Measurements from ENCODE around the gene CBLN3.
"Not testable (repeated sequence)": the region's sequence is repeated elsewhere in the genome, so short reads cannot be mapped to it uniquely, and the experiment has no call there.

CBLN3 gene

DNA sequence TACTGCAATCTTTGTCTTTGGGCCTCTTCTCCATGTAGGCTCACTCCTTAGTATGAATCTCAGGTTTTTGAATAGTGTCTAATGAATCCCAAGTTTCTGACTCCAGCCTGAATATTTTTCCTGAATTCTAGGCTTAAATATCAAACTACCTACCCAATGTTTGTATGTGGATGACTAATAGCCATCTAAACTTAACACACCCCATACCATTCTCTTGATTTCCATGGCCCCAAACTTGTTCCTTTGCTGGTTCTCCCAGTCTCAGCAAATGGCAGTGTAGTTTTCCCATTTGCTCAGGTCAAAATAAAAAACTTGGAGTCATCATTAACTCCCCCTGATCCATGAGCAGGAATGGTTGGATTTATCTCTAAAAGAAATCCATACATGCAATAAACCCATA lies 31.9 kb upstream of the CBLN3 start:
- Histone ChIP-seq H3K4me3 (no peak overlapping the region), H3K9me3 (ENCODE audit: low read depth, low read length) (no peaks in the 10 kb centered on the region), H3K9ac (ENCODE audit: insufficient read length) (no peak overlapping the region), H3K36me3 (ENCODE audit: insufficient read depth, low read length) (no peaks in the 10 kb centered on the region), H3K27ac (no peak overlapping the region)
- no peak for DNase-seq (ENCODE audit: low read depth, low spot score)
- TF ChIP-seq EZH2 (IDR thresholded peaks at IDR 0.05) (no peak), POLR2AphosphoS5 (IDR thresholded peaks at IDR 0.05; ENCODE audit: borderline replicate concordance, low read depth, low read length) (no peak), FOXP2 (optimal IDR thresholded peaks at IDR 0.05; ENCODE audit: control extremely low read depth, extremely low read length, insufficient read depth) (no peak)

DNA sequence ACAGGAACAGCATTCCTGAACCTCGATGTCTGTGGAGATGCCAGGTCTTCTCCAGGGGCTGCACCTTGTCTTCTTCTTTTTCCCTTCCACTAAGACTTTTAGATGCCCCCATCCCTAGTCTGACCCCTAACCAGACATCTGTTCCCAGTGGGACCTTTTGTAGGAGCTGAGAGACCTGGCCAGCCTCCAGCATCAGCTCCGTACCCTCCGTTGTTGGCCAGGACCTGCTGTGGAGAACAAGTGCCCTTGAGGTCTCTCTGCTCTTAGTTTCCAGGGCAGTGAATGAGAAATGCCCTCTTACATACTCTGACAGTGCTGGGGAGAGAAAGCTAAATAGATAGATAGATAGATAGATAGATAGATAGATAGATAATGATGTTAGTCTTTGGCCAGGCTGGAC lies 29.9 kb upstream of the CBLN3 start:
- Histone ChIP-seq H3K36me3 (ENCODE audit: insufficient read depth, low read length) (no peaks in the 10 kb centered on the region), H3K9me3 (ENCODE audit: low read depth, low read length) (no peaks in the 10 kb centered on the region), H3K27ac (no peak overlapping the region), H3K4me3 (no peak overlapping the region), H3K9ac (ENCODE audit: insufficient read length) (no peak overlapping the region)
- no peak for DNase-seq (ENCODE audit: low read depth, low spot score)
- TF ChIP-seq EZH2 (IDR thresholded peaks at IDR 0.05): no peak
- TF ChIP-seq POLR2AphosphoS5 (IDR thresholded peaks at IDR 0.05; ENCODE audit: borderline replicate concordance, low read depth, low read length): no peak
- TF ChIP-seq FOXP2 (optimal IDR thresholded peaks at IDR 0.05; ENCODE audit: control extremely low read depth, extremely low read length, insufficient read depth): no peak

DNA sequence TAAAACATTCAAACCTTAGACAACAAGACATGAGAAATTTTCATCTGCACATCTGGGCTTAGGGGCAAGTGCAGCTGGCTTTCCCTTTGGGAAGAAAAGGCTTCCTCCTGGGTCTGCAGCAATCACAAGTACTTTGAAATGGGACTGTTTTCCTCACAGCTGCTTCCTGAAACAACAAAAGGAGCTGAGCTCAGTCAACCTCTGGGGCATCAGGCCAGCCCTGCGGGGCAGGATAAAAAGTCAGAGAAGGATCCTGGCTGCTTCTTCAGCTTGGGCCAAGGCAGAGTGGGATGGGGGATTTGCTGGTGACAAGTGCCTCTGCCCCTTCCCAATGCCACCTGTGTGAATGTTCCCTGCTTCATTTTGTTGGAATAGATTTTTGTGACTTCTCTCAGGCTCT lies 29.3 kb upstream of the CBLN3 start:
- no peaks in the 10 kb centered on the region for H3K36me3 ChIP-seq (ENCODE audit: insufficient read depth, low read length)
- no peak overlapping the region for H3K9ac ChIP-seq (ENCODE audit: insufficient read length)
- DNase-seq (ENCODE audit: low read depth, low spot score): no peak
- TF ChIP-seq POLR2AphosphoS5 (IDR thresholded peaks at IDR 0.05; ENCODE audit: borderline replicate concordance, low read depth, low read length): no peak
- no peak for TF ChIP-seq FOXP2 (optimal IDR thresholded peaks at IDR 0.05; ENCODE audit: control extremely low read depth, extremely low read length, insufficient read depth)
- TF ChIP-seq EZH2 (IDR thresholded peaks at IDR 0.05): no peak
- H3K4me3 ChIP-seq: no peak overlapping the region
- H3K27ac ChIP-seq: no peak overlapping the region
- no peaks in the 10 kb centered on the region for H3K9me3 ChIP-seq (ENCODE audit: low read depth, low read length)

DNA sequence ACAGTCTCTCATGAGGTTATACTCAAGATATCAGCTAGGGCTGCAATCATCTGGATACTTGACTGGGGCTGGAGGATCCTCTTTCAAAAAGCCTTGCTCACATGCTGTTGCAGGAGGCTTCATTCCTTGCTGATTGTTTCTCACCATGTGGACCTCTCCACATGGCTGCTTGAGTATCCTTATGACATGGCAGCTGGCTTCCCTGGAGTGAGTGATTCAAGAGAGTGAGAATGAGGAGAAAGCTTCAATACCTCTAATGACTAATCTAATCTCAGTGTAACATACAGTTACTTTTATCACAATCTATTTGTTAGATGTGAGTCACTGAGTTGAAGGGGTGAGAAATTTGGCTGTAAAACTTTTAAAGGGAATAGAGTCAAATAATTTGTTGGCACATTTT lies 27.5 kb upstream of the CBLN3 start:
- Histone ChIP-seq H3K9ac (ENCODE audit: insufficient read length) (no peak overlapping the region), H3K27ac (no peak overlapping the region), H3K4me3 (no peak overlapping the region), H3K36me3 (ENCODE audit: insufficient read depth, low read length) (no peaks in the 10 kb centered on the region), H3K9me3 (ENCODE audit: low read depth, low read length) (no peaks in the 10 kb centered on the region)
- no peak for DNase-seq (ENCODE audit: low read depth, low spot score)
- no peak for TF ChIP-seq FOXP2 (optimal IDR thresholded peaks at IDR 0.05; ENCODE audit: control extremely low read depth, extremely low read length, insufficient read depth)
- no peak for TF ChIP-seq EZH2 (IDR thresholded peaks at IDR 0.05)
- TF ChIP-seq POLR2AphosphoS5 (IDR thresholded peaks at IDR 0.05; ENCODE audit: borderline replicate concordance, low read depth, low read length): no peak

DNA sequence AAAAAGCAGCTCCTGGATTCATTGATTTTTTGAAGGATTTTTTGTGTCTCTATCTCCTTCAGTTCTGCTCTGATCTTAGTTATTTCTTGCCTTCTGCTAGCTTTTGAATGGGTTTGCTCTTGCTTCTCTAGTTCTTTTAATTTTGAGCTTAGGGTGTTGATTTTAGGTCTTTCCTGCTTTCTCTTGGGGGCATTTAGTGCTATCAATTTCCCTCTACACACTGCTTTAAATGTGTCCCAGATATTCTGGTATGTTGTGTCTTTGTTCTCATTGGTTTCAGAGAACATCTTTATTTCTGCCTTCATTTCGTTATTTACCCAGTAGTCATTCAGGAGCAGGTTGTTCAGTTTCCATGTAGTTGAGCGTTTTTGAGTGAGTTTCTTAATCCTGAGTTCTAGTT lies 21.4 kb upstream of the CBLN3 start:
- H3K27ac ChIP-seq; H3K4me3 ChIP-seq; H3K9ac ChIP-seq (ENCODE audit: insufficient read length); H3K36me3 ChIP-seq (ENCODE audit: insufficient read depth, low read length); H3K9me3 ChIP-seq (ENCODE audit: low read depth, low read length); DNase-seq (ENCODE audit: low read depth, low spot score): not testable (repeated sequence)

DNA sequence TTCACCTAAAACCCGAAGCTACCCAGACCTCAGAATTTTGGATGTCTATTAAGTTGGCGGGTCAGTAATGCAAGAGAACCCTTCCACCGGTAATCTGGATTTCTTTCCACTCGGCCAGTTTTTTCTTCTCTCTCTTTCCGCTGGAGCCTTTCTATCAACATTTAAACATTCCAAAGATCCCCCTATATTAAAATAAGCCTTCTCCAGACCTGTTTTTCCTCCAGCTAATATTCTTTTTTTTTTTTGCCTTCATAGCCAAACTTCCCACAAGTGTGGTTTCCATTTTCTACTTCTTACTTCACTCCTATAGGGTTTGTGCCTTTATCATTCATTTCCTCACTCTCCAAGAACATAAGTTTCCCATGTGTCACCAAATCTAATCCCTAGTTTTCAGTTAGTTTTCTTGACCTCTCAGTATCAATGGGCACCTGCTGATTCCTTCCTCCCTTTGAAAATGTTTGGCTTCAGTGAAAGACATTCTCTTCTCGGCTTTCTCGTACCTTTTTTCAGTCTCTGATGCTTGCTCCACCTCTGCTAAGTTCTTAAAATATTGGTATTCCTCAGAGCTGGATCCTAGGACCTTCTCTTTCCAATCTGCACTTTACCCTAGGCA lies 13.7 kb upstream of the CBLN3 start:
- H3K9ac ChIP-seq (ENCODE audit: insufficient read length): peak overlapping the region; percentile 97
- TF ChIP-seq EZH2 (IDR thresholded peaks at IDR 0.05) (no peak), POLR2AphosphoS5 (IDR thresholded peaks at IDR 0.05; ENCODE audit: borderline replicate concordance, low read depth, low read length) (no peak), FOXP2 (optimal IDR thresholded peaks at IDR 0.05; ENCODE audit: control extremely low read depth, extremely low read length, insufficient read depth) (no peak)
- no peak for DNase-seq (ENCODE audit: low read depth, low spot score)
- H3K36me3 ChIP-seq (ENCODE audit: insufficient read depth, low read length): peaks cover 26% of the 10 kb centered on the region
- H3K4me3 ChIP-seq: peak overlapping the region; percentile 91
- H3K27ac ChIP-seq: peak overlapping the region; percentile 88
- no peaks in the 10 kb centered on the region for H3K9me3 ChIP-seq (ENCODE audit: low read depth, low read length)

DNA sequence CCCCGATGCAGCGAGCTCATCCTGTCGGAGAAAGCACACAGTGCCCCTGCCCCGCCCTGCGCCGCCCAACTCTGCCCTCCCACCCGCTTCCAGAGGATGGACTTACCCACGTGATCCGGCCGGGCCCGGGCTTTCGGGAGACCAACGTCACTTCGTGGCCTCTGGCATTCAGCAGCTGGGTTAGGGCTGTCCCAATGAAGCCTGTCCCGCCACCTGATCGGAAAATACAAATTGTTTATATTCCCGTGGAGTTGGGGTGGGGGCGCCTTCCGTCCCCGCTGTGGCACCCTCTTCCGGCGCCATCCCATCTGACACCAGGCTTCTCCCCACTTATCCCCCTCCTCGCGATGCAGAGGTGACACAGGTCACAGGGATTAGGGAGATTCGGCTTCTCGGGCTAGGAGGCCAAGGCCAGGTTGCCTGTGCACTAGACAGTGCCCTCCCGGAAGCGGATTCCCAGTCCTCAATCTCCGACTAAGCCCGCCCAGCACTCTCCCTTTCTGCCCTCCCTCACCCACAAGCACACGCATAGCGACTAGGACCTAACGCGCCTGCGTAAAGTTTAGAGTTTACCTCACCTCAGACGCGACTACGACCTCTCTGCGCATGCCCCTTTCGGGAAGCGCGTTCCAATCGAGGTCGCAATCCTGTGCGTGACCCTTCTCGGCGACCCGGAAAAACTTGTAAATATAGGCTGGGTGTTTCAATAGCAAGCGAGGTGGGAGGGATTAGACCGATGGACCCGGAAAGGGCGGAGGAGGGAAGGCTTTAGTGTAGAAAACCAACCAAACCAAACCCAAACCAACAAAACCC lies 13.0 kb upstream of the CBLN3 start, which contains the start of gene SDR39U1:
Gene SDR39U1, minus strand, starts transcription at position 537 of the 813 bp plus-strand sequence. Its CDS starts 7 bp downstream, at position 530.
- peak within 1 kb of the TSS; percentile 91 for H3K4me3 ChIP-seq

DNA sequence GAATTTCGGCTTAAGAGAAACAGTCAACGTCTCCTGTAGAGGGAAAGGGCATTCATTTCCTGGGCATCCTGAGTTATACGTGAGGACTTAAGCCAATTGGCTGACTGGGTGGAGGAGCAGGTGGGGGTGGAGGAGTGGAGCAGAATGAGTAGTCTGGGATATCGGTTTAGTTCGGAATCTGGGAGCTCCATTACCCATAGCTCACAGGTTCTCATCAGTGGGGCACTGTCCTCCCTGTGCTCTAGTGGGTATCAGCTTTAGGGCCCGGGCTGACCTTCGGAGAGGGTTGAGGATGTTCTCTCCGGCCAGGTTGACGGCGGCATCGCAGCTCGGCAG lies 12.4 kb upstream of the CBLN3 start:
- H3K27ac ChIP-seq: no peak overlapping the region
- TF ChIP-seq POLR2AphosphoS5 (IDR thresholded peaks at IDR 0.05; ENCODE audit: borderline replicate concordance, low read depth, low read length) (no peak), EZH2 (IDR thresholded peaks at IDR 0.05) (no peak), FOXP2 (optimal IDR thresholded peaks at IDR 0.05; ENCODE audit: control extremely low read depth, extremely low read length, insufficient read depth) (no peak)
- peaks cover 26% of the 10 kb centered on the region for H3K36me3 ChIP-seq (ENCODE audit: insufficient read depth, low read length)
- H3K4me3 ChIP-seq: peak overlapping the region; percentile 91
- H3K9me3 ChIP-seq (ENCODE audit: low read depth, low read length): no peaks in the 10 kb centered on the region
- no peak for DNase-seq (ENCODE audit: low read depth, low spot score)
- peak overlapping the region; percentile 97 for H3K9ac ChIP-seq (ENCODE audit: insufficient read length)

More for the DNA sequence above, 13.0 kb upstream of the CBLN3 start, which contains the start of gene SDR39U1:
- TF ChIP-seq EZH2 (IDR thresholded peaks at IDR 0.05): no peak
- TF ChIP-seq POLR2AphosphoS5 (IDR thresholded peaks at IDR 0.05; ENCODE audit: borderline replicate concordance, low read depth, low read length): peak; percentile 86
- Histone ChIP-seq H3K9me3 (ENCODE audit: low read depth, low read length) (no peaks in the 10 kb centered on the region), H3K36me3 (ENCODE audit: insufficient read depth, low read length) (peaks cover 26% of the 10 kb centered on the region), H3K9ac (ENCODE audit: insufficient read length) (peak within 1 kb of the TSS; percentile 97), H3K27ac (peak within 1 kb of the TSS; percentile 95)
- peak; percentile 98 for DNase-seq (ENCODE audit: low read depth, low spot score)

Measured in SK-N-MC (cell line).